ENCODE data around the gene HDAC4. TPM values are rescaled to one million over a fixed set of nuclear protein-coding genes. Genes with fewer than 3 reads are reported as not detected.

The HDAC4 gene
- total RNA-seq, 1 experiment from 2014 or later = 40.1 TPM

DNA sequence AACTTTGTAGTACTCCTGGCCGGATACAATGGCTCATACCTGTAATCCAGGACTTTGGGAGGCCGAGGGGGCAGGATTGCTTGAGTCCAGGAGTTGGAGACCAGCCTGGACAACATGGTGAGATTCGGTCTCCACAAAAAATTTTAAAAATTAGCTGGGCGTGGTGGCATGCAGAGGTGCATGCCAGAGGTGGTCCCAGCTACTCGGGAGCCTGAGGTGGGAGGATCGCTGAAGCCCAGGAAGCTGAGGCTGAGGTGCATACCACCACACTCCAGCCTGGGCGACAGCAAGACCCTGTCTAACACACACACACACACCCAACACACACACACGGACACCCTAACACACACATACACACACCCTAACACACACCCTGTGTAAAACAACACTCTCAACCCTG, 55.6 kb downstream of the HDAC4 start:
- no peak for DNase-seq (ENCODE audit: low read depth, low spot score)
- H3K36me3 ChIP-seq (ENCODE audit: control insufficient read depth, insufficient read depth, low read length) = no peaks in the 10 kb centered on the region
- no peaks in the 10 kb centered on the region for H3K9me3 ChIP-seq (ENCODE audit: control insufficient read depth, insufficient read depth, low read depth, low read length)
- in situ Hi-C loops (cut with HindIII; ENCODE audit: low pct_unique_long_range_greater_than_20kb, low sequenced_read_pairs) (no loop called here), intact Hi-C loops (cut with micrococcal nuclease; ENCODE audit: unreplicated experiment) (no loop called here)
- ChIA-PET CTCF (no interaction called here), POLR2A (no interaction called here)
- TF ChIP-seq, protein P1, sequence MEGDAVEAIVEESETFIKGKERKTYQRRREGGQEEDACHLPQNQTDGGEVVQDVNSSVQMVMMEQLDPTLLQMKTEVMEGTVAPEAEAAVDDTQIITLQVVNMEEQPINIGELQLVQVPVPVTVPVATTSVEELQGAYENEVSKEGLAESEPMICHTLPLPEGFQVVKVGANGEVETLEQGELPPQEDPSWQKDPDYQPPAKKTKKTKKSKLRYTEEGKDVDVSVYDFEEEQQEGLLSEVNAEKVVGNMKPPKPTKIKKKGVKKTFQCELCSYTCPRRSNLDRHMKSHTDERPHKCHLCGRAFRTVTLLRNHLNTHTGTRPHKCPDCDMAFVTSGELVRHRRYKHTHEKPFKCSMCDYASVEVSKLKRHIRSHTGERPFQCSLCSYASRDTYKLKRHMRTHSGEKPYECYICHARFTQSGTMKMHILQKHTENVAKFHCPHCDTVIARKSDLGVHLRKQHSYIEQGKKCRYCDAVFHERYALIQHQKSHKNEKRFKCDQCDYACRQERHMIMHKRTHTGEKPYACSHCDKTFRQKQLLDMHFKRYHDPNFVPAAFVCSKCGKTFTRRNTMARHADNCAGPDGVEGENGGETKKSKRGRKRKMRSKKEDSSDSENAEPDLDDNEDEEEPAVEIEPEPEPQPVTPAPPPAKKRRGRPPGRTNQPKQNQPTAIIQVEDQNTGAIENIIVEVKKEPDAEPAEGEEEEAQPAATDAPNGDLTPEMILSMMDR (IDR thresholded peaks at IDR 0.05) = no peak
- TF ChIP-seq POLR2AphosphoS5 (IDR thresholded peaks at IDR 0.05; ENCODE audit: low read depth, low read length) (no peak), SIN3A (IDR thresholded peaks at IDR 0.05; ENCODE audit: borderline replicate concordance, insufficient read depth, low read depth, low read length) (no peak), TCF7L2 (IDR thresholded peaks at IDR 0.05; ENCODE audit: low read depth, low read length) (no peak)
- TF ChIP-seq, protein P2, sequence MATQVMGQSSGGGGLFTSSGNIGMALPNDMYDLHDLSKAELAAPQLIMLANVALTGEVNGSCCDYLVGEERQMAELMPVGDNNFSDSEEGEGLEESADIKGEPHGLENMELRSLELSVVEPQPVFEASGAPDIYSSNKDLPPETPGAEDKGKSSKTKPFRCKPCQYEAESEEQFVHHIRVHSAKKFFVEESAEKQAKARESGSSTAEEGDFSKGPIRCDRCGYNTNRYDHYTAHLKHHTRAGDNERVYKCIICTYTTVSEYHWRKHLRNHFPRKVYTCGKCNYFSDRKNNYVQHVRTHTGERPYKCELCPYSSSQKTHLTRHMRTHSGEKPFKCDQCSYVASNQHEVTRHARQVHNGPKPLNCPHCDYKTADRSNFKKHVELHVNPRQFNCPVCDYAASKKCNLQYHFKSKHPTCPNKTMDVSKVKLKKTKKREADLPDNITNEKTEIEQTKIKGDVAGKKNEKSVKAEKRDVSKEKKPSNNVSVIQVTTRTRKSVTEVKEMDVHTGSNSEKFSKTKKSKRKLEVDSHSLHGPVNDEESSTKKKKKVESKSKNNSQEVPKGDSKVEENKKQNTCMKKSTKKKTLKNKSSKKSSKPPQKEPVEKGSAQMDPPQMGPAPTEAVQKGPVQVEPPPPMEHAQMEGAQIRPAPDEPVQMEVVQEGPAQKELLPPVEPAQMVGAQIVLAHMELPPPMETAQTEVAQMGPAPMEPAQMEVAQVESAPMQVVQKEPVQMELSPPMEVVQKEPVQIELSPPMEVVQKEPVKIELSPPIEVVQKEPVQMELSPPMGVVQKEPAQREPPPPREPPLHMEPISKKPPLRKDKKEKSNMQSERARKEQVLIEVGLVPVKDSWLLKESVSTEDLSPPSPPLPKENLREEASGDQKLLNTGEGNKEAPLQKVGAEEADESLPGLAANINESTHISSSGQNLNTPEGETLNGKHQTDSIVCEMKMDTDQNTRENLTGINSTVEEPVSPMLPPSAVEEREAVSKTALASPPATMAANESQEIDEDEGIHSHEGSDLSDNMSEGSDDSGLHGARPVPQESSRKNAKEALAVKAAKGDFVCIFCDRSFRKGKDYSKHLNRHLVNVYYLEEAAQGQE (IDR thresholded peaks at IDR 0.05; ENCODE audit: insufficient read depth in 1 of 2, low read depth in 2 of 2, low read length in 1 of 2) = no peak
- no peaks in the 10 kb centered on the region for H3K4me1 ChIP-seq (ENCODE audit: control insufficient read depth, insufficient read depth, low read length)
- H3K27me3 ChIP-seq (ENCODE audit: control insufficient read depth, insufficient read depth, low read length) = no peaks in the 10 kb centered on the region
- no peak overlapping the region for H3K4me3 ChIP-seq (ENCODE audit: low read depth in 2 of 2, low read length in 2 of 2)
- no peak overlapping the region for H3K27ac ChIP-seq (ENCODE audit: low read length)
- BruUV-seq (replicated peaks) = no TSS peak
- no peak for ATAC-seq

DNA sequence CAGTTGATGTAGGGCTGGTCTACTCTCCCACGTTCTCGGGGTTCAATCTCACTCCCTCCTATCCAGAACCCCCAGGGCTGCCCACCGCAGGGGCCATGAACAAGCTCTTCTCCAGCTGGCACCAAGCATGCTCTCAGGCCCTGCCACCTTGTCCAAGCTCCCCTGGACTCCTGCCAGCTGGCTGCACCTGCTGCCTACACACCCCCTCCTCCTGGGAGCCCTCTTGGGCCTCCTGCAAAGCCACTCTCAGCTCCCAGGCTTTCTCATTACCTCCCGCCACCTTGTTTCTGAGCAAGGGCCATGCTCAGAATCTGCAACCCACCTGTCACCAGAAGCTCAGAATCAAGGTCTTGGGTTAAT, 56.0 kb downstream of the HDAC4 start:
- ATAC-seq = no peak
- Histone ChIP-seq H3K9me3 (ENCODE audit: control insufficient read depth, insufficient read depth, low read depth, low read length) (no peaks in the 10 kb centered on the region), H3K27ac (ENCODE audit: low read length) (no peak overlapping the region), H3K4me1 (ENCODE audit: control insufficient read depth, insufficient read depth, low read length) (no peaks in the 10 kb centered on the region), H3K36me3 (ENCODE audit: control insufficient read depth, insufficient read depth, low read length) (no peaks in the 10 kb centered on the region), H3K4me3 (ENCODE audit: low read depth in 2 of 2, low read length in 2 of 2) (no peak overlapping the region), H3K27me3 (ENCODE audit: control insufficient read depth, insufficient read depth, low read length) (no peaks in the 10 kb centered on the region)
- in situ Hi-C loops (cut with HindIII; ENCODE audit: low pct_unique_long_range_greater_than_20kb, low sequenced_read_pairs) = no loop called here
- DNase-seq (ENCODE audit: low read depth, low spot score) = no peak
- TF ChIP-seq TCF7L2 (IDR thresholded peaks at IDR 0.05; ENCODE audit: low read depth, low read length) = no peak
- TF ChIP-seq, protein P1 (IDR thresholded peaks at IDR 0.05) = no peak
- TF ChIP-seq SIN3A (IDR thresholded peaks at IDR 0.05; ENCODE audit: borderline replicate concordance, insufficient read depth, low read depth, low read length) = no peak
- TF ChIP-seq, protein P2 (IDR thresholded peaks at IDR 0.05; ENCODE audit: insufficient read depth in 1 of 2, low read depth in 2 of 2, low read length in 1 of 2) = no peak
- no peak for TF ChIP-seq POLR2AphosphoS5 (IDR thresholded peaks at IDR 0.05; ENCODE audit: low read depth, low read length)
- ChIA-PET POLR2A (no interaction called here), CTCF (no interaction called here)
- no TSS peak for BruUV-seq (replicated peaks)
- intact Hi-C loops (cut with micrococcal nuclease; ENCODE audit: unreplicated experiment) = no loop called here
